Measurements from ENCODE around the gene AQP12A.

Gene AQP12A

DNA sequence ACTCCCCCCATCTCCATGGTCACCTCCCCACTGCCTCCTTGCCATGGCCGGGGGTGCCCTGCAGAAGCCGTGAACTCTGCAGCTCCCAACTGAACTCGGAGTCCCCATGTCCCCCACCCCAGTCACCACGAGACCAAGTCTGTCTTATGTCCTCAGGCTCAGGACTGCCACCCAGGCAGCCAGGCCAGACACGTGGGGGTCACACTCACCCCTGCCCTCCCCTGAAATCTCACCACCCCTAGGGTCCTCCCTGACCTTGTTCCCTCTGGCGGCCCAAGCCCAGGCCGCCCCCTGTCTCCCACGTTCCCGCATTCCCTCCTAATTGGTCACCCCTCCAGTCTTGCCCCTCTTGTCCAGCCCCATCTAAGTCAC, 11.0 kb downstream of the AQP12A start:
- no peak for TF ChIP-seq ZFX (IDR thresholded peaks at IDR 0.05; ENCODE audit: borderline replicate concordance)
- TF ChIP-seq CTCF (IDR thresholded peaks at IDR 0.05) = no peak

GRCh38 chr2:240703417-240704341, 12.0 kb downstream of the AQP12A start:
- no peak for TF ChIP-seq ZFX (IDR thresholded peaks at IDR 0.05; ENCODE audit: borderline replicate concordance)
- no peak for TF ChIP-seq CTCF (IDR thresholded peaks at IDR 0.05)
- no peak overlapping the region for H3K27ac ChIP-seq

More for the DNA sequence above, 11.0 kb downstream of the AQP12A start:
- H3K27ac ChIP-seq = no peak overlapping the region

- TF ChIP-seq ZFX (IDR thresholded peaks at IDR 0.05; ENCODE audit: borderline replicate concordance) (no peak), CTCF (IDR thresholded peaks at IDR 0.05) (no peak)
Measured at GRCh38 chr2:240704651-240705050, 13.0 kb downstream of the AQP12A start.

GRCh38 chr2:240705204-240705791, 13.6 kb downstream of the AQP12A start:
- no peak overlapping the region for H3K27ac ChIP-seq
- no peak for TF ChIP-seq ZFX (IDR thresholded peaks at IDR 0.05; ENCODE audit: borderline replicate concordance)
- TF ChIP-seq CTCF (IDR thresholded peaks at IDR 0.05) = no peak

More at GRCh38 chr2:240704651-240705050, 13.0 kb downstream of the AQP12A start:
- H3K27ac ChIP-seq = no peak overlapping the region

DNA sequence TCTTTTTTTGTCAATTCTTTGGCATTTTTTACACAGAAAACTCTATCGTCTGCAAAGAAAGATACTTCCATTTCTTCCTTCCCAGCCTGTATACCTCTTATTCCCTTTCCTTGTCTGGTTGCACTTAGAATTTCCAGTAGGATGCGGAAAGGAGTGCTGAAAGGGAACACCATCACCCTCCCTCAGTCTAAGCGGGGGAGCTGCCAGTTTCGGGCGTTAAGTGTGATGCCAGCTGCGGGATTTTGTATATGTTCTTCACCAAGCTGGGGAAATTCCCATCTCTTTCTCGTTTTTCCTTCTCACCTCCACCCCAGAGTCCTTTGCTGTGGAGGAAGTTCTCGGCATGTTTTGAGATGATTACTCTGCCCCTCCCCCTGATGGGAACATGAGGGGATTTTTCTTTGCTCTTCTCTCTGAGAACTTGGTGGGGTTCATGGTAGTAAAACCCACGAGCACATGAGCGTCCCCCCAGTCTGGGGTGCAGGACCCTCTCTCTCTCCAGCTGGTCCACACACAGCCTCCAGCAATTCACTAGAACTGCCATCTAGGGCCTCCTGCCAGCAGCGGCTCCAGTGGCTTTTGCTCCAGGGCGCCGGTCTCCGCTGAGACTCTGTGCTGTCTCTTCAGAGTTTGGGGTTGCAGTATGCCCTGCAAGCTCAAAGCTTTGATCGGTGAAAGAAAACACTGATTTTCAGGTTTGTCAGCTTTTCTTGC, 15.5 kb downstream of the AQP12A start:
- no peak overlapping the region for H3K27ac ChIP-seq
- no peak for TF ChIP-seq CTCF (IDR thresholded peaks at IDR 0.05)
- no peak for TF ChIP-seq ZFX (IDR thresholded peaks at IDR 0.05; ENCODE audit: borderline replicate concordance)

- TF ChIP-seq ZFX (IDR thresholded peaks at IDR 0.05; ENCODE audit: borderline replicate concordance) = no peak
- no peak for TF ChIP-seq CTCF (IDR thresholded peaks at IDR 0.05)
- H3K27ac ChIP-seq = no peak overlapping the region
Measured at GRCh38 chr2:240707821-240708220, 16.2 kb downstream of the AQP12A start.
